DOHH2 (cell line): ENCODE results near the gene KRTAP10-9.

ENCODE experiments used
- H3F3A ChIP-seq: fragments of 200-600 bp; sonication (generic), shearing (Covaris generic); 2 replicates; pipeline ENCODE4 v1.6.0; 2016; ENCODE audit warnings: antibody characterized with exemption, mild to moderate bottlenecking; ENCODE audit not compliant: control insufficient read depth, insufficient read depth
- H3K27ac ChIP-seq: fragments of 200-600 bp; sonication (generic); 2 replicates; pipeline ENCODE4 v1.5.1; 2014; ENCODE audit warnings: low read depth, mild to moderate bottlenecking, low read length, moderate library complexity
- H3K27me3 ChIP-seq: fragments of 200-600 bp; sonication (generic); 2 replicates; pipeline ENCODE4 v1.6.1; 2014; ENCODE audit warnings: mild to moderate bottlenecking, low read length, mixed read lengths; ENCODE audit not compliant: control insufficient read depth
- H3K36me3 ChIP-seq: fragments of 200-600 bp; sonication (generic); 2 replicates; pipeline ENCODE4 v1.6.1; 2014; ENCODE audit warnings: mild to moderate bottlenecking, low read length, moderate library complexity, mixed read lengths; ENCODE audit not compliant: control insufficient read depth
- H3K4me1 ChIP-seq: fragments of 200-600 bp; sonication (generic); 2 replicates; pipeline ENCODE4 v1.6.1; 2014; ENCODE audit warnings: mild to moderate bottlenecking, low read length, mixed read lengths; ENCODE audit not compliant: control insufficient read depth
- H3K4me2 ChIP-seq: fragments of 200-600 bp; sonication (generic); 2 replicates; pipeline ENCODE4 v1.6.0; 2014; ENCODE audit warnings: mild to moderate bottlenecking, low read length, moderate library complexity
- H3K4me3 ChIP-seq: fragments of 200-600 bp; sonication (generic); 2 replicates; pipeline ENCODE4 v1.5.1; 2014; ENCODE audit warnings: mild to moderate bottlenecking, low read length, mixed read lengths
- H3K79me2 ChIP-seq: fragments of 200-600 bp; sonication (generic); 2 replicates; pipeline ENCODE4 v1.6.1; 2014; ENCODE audit warnings: mild to moderate bottlenecking, low read length, mixed read lengths; ENCODE audit not compliant: control insufficient read depth
- H3K9me2 ChIP-seq: fragments of 200-600 bp; sonication (generic); replicated peaks from 2 replicates; pipeline ENCODE4 v1.6.1; 2014; ENCODE audit warnings: mild to moderate bottlenecking, low read length, mixed read lengths; ENCODE audit not compliant: control insufficient read depth
- H3K9me3 ChIP-seq: fragments of 200-600 bp; sonication (generic); 2 replicates; pipeline ENCODE4 v1.6.1; 2014; ENCODE audit warnings: antibody characterized with exemption, low read length, mixed read lengths; ENCODE audit not compliant: control insufficient read depth, insufficient read depth
- H4K20me1 ChIP-seq: fragments of 200-600 bp; sonication (generic); 2 replicates; pipeline ENCODE4 v1.6.0; 2014; ENCODE audit warnings: low read depth, mild to moderate bottlenecking, antibody characterized with exemption, low read length, moderate library complexity; ENCODE audit not compliant: control insufficient read depth, insufficient read depth
- EZH2phosphoT487 ChIP-seq: fragments of 200-600 bp; sonication (generic); IDR thresholded peaks from 2 replicates; pipeline ENCODE4 v1.6.1; 2017; ENCODE audit warnings: borderline replicate concordance, mild to moderate bottlenecking, antibody characterized with exemption, low read length, moderate library complexity, mixed read lengths
- TF ChIP-seq, protein P1 (sequence below): fragments of 200-600 bp; sonication (generic); IDR thresholded peaks from one replicate; pipeline ENCODE4 v1.5.1; 2014; ENCODE audit warnings: antibody characterized with exemption, mild to moderate bottlenecking, low read depth, low read length; ENCODE audit not compliant: poor library complexity, severe bottlenecking

KRTAP10-9 gene

DNA sequence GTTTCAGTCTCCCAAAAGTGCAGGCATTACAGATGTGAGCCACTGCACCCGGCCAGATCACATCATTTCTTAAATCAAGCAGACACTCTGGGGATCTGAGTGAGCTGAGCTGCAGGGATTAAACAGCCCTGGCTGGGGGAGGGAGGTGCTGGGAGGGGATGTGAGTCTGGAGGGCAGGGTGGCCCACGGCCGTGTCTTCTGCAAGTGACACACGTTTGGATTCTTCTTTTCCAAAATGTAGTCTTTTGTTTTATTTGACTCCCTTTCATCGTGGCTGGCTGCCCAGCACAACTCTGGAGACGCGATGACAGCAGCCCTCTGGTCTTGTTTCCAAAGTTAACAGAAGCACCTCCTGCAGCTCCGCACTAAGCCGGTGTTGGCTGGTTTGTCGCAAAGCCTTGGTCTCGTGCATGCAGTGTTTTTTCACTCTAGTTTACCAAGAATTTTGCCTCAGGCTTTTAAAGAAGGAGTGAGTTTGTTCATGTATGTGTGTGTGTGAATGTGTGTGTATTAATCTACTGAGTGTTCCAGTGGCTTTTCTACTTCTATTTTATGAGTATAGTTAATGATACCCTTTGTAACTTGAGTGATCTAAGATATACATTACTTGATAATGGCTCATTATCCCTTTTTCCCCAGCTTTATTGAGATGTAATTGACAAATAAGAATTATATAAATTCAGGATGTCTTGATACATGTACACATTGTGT is 43.6 kb upstream of the KRTAP10-9 start:
- H3K79me2 ChIP-seq: no peaks in the 10 kb centered on the region
- H3F3A ChIP-seq: no peaks in the 10 kb centered on the region
- H3K27ac ChIP-seq: no peak overlapping the region
- H3K4me3 ChIP-seq: no peak overlapping the region
- H3K9me3 ChIP-seq: peaks cover 10% of the 10 kb centered on the region; the same call in 1 of the 2 replicates
- H4K20me1 ChIP-seq: no peaks in the 10 kb centered on the region
- H3K4me1 ChIP-seq: no peaks in the 10 kb centered on the region
- no peaks in the 10 kb centered on the region for H3K27me3 ChIP-seq
- no peak overlapping the region for H3K4me2 ChIP-seq
- no peaks in the 10 kb centered on the region for H3K36me3 ChIP-seq
- no peaks in the 10 kb centered on the region for H3K9me2 ChIP-seq
- TF ChIP-seq, protein P1, sequence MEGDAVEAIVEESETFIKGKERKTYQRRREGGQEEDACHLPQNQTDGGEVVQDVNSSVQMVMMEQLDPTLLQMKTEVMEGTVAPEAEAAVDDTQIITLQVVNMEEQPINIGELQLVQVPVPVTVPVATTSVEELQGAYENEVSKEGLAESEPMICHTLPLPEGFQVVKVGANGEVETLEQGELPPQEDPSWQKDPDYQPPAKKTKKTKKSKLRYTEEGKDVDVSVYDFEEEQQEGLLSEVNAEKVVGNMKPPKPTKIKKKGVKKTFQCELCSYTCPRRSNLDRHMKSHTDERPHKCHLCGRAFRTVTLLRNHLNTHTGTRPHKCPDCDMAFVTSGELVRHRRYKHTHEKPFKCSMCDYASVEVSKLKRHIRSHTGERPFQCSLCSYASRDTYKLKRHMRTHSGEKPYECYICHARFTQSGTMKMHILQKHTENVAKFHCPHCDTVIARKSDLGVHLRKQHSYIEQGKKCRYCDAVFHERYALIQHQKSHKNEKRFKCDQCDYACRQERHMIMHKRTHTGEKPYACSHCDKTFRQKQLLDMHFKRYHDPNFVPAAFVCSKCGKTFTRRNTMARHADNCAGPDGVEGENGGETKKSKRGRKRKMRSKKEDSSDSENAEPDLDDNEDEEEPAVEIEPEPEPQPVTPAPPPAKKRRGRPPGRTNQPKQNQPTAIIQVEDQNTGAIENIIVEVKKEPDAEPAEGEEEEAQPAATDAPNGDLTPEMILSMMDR: no peak
- TF ChIP-seq EZH2phosphoT487: no peak

DNA sequence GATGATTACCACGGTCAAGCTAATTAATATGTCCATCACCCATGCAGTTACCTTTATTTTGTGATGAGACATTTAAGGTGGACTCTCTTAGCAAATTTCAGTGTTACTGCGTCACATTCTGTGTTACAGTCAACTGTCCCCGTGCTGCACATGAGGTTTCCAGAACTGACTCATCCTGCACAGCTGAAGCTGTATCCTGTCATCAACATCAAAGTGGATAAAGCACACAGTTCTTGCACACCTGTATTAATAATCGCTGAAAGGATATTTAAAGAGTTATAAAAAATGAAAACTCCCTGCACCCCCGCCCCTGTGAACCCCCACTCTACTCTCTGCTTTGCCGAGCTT is 43.1 kb upstream of the KRTAP10-9 start:
- Histone ChIP-seq H3K9me2 (no peaks in the 10 kb centered on the region), H3K4me1 (no peaks in the 10 kb centered on the region), H4K20me1 (no peaks in the 10 kb centered on the region), H3K79me2 (no peaks in the 10 kb centered on the region), H3K27ac (no peak overlapping the region), H3K36me3 (no peaks in the 10 kb centered on the region), H3F3A (no peaks in the 10 kb centered on the region), H3K9me3 (peaks cover 10% of the 10 kb centered on the region; the same call in 1 of the 2 replicates), H3K4me3 (no peak overlapping the region), H3K27me3 (no peaks in the 10 kb centered on the region), H3K4me2 (no peak overlapping the region)
- no peak for TF ChIP-seq EZH2phosphoT487
- TF ChIP-seq, protein P1: no peak

DNA sequence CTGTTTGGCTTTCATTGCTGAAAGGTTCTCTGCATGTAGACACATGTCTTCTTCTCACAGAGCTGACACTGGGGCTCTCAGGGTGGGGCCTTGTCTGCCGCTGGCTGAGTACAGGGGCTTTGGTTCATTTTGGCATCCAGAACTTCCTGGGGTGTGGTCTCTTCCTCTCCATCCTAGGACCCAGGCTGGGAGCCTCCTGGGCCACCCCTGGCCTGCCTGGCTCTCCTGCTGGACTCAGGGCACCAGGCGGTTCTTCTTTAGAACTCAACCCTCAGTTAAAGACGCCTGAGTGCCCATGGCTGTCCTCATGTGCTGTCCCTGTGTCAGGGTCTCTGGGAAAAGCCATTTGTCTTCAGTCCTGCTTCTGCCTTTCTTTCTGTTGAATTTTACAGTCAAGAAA is 41.0 kb upstream of the KRTAP10-9 start:
- Histone ChIP-seq H3K9me2 (no peaks in the 10 kb centered on the region), H3K79me2 (no peaks in the 10 kb centered on the region), H3K27ac (no peak overlapping the region), H3K27me3 (no peaks in the 10 kb centered on the region), H4K20me1 (no peaks in the 10 kb centered on the region), H3K4me3 (no peak overlapping the region), H3F3A (no peaks in the 10 kb centered on the region), H3K4me2 (no peak overlapping the region), H3K36me3 (no peaks in the 10 kb centered on the region), H3K9me3 (peaks cover 10% of the 10 kb centered on the region; the same call in 1 of the 2 replicates), H3K4me1 (no peaks in the 10 kb centered on the region)
- TF ChIP-seq, protein P1: no peak
- no peak for TF ChIP-seq EZH2phosphoT487
